Hippocampal formation (tissue), 2 donors: ENCODE results near the gene MRGPRD.

ENCODE experiments used
- DNase-seq, 2 donors: peaks; one replicate each; lab custom pipeline; 2025; lab: John Stamatoyannopoulos, UW

The MRGPRD gene

GRCh38 chr11:68947151-68947550 lies 33.6 kb downstream of the MRGPRD start:
- DNase-seq = no peak

GRCh38 chr11:68946416-68947090 lies 34.2 kb downstream of the MRGPRD start:
- DNase-seq = no peak

- DNase-seq = no peak
Measured at GRCh38 chr11:68942751-68943271, 38.0 kb downstream of the MRGPRD start.

GRCh38 chr11:68942095-68942620 lies 38.6 kb downstream of the MRGPRD start:
- DNase-seq = no peak

GRCh38 chr11:68941324-68942094 lies 39.3 kb downstream of the MRGPRD start:
- DNase-seq = no peak

GRCh38 chr11:68940651-68941323 lies 40.0 kb downstream of the MRGPRD start:
- DNase-seq = no peak

- DNase-seq = no peak
Measured at GRCh38 chr11:68939583-68940555, 40.9 kb downstream of the MRGPRD start.

- no peak for DNase-seq
Measured at GRCh38 chr11:68938816-68939582, 41.8 kb downstream of the MRGPRD start.

- no peak for DNase-seq
Measured at GRCh38 chr11:68938088-68938487, 42.7 kb downstream of the MRGPRD start.

- no peak for DNase-seq
Measured at GRCh38 chr11:68936676-68937620, 43.8 kb downstream of the MRGPRD start.

GRCh38 chr11:68936358-68936636 lies 44.5 kb downstream of the MRGPRD start:
- no peak for DNase-seq

- DNase-seq = no peak
Measured at GRCh38 chr11:68935516-68936357, 45.0 kb downstream of the MRGPRD start.

- no peak for DNase-seq
Measured at GRCh38 chr11:68935066-68935465, 45.7 kb downstream of the MRGPRD start.

- no peak for DNase-seq
Measured at GRCh38 chr11:68934666-68935065, 46.1 kb downstream of the MRGPRD start.

- no peak for DNase-seq
Measured at GRCh38 chr11:68934321-68934645, 46.5 kb downstream of the MRGPRD start.

- DNase-seq = no peak
Measured at GRCh38 chr11:68933605-68934320, 47.0 kb downstream of the MRGPRD start.

GRCh38 chr11:68932933-68933577 lies 47.7 kb downstream of the MRGPRD start:
- no peak for DNase-seq

GRCh38 chr11:68932358-68932757 lies 48.4 kb downstream of the MRGPRD start:
- DNase-seq = no peak
